WTC11 (cell line): ENCODE results near the gene COL10A1. TPM values are rescaled to one million over a fixed set of nuclear protein-coding genes. Genes with fewer than 3 reads are reported as not detected.

ENCODE experiments used
- ATF2 ChIP-seq: sonication (generic); formaldehyde crosslinking; IDR thresholded peaks from 2 replicates; pipeline ENCODE4 v1.8.1; 2022; ENCODE audit warnings: low read depth, missing genetic modification reagents, borderline replicate concordance
- ESRRA ChIP-seq: sonication (generic); formaldehyde crosslinking; IDR thresholded peaks from 2 replicates; pipeline ENCODE4 v1.8.1; 2022; ENCODE audit warnings: mild to moderate bottlenecking, missing genetic modification reagents, borderline replicate concordance
- ETV6 ChIP-seq: sonication (generic); formaldehyde crosslinking; IDR thresholded peaks from 2 replicates; pipeline ENCODE4 v1.8.1; 2022; ENCODE audit warnings: mild to moderate bottlenecking, missing genetic modification reagents
- FOXK1 ChIP-seq: sonication (generic); formaldehyde crosslinking; IDR thresholded peaks from 2 replicates; pipeline ENCODE4 v1.8.0; 2022; ENCODE audit warnings: mild to moderate bottlenecking, moderate library complexity, missing genetic modification reagents
- FOXP1 ChIP-seq: sonication (generic); formaldehyde crosslinking; IDR thresholded peaks from 2 replicates; pipeline ENCODE4 v1.8.0; 2022; ENCODE audit warnings: missing genetic modification reagents, mild to moderate bottlenecking, moderate library complexity, borderline replicate concordance
- JUN ChIP-seq: sonication (generic); formaldehyde crosslinking; IDR thresholded peaks from 2 replicates; pipeline ENCODE4 v1.8.0; 2023; ENCODE audit warnings: mild to moderate bottlenecking, missing genetic modification reagents
- MXD4 ChIP-seq: fragments of 250-450 bp; sonication (Bioruptor Pico); IDR thresholded peaks from 2 replicates; pipeline ENCODE4 v1.8.0; 2021; ENCODE audit warnings: mild to moderate bottlenecking, moderate library complexity, borderline replicate concordance
- MYBL2 ChIP-seq: sonication (generic); formaldehyde crosslinking; IDR thresholded peaks from 2 replicates; pipeline ENCODE4 v1.8.1; 2023; ENCODE audit warnings: mild to moderate bottlenecking, moderate library complexity, missing genetic modification reagents
- NFATC4 ChIP-seq: fragments of 250-450 bp; sonication (Bioruptor Pico); IDR thresholded peaks from 2 replicates; pipeline ENCODE4 v1.9.0; 2021; ENCODE audit warnings: mild to moderate bottlenecking
- NFE2L1 ChIP-seq: sonication (generic); formaldehyde crosslinking; IDR thresholded peaks from 2 replicates; pipeline ENCODE4 v1.8.1; 2023; ENCODE audit warnings: missing genetic modification reagents
- NR2C2 ChIP-seq: sonication (generic); formaldehyde crosslinking; IDR thresholded peaks from 2 replicates; pipeline ENCODE4 v1.8.0; 2022; ENCODE audit warnings: mild to moderate bottlenecking, missing genetic modification reagents
- NR3C1 ChIP-seq: sonication (generic); formaldehyde crosslinking; conservative IDR thresholded peaks from 2 replicates; pipeline ENCODE4 v1.8.1; 2023; ENCODE audit warnings: low read depth, mild to moderate bottlenecking, missing genetic modification reagents
- SOX15 ChIP-seq: fragments of 250-450 bp; sonication (Bioruptor Pico); IDR thresholded peaks from 2 replicates; pipeline ENCODE4 v1.9.0; 2021; ENCODE audit warnings: mild to moderate bottlenecking
- STAT6 ChIP-seq: sonication (generic); formaldehyde crosslinking; conservative IDR thresholded peaks from 2 replicates; pipeline ENCODE4 v1.8.1; 2023; ENCODE audit warnings: mild to moderate bottlenecking, low read depth, missing genetic modification reagents, moderate library complexity
- TEAD1 ChIP-seq: sonication (generic); formaldehyde crosslinking; IDR thresholded peaks from 2 replicates; pipeline ENCODE4 v1.8.0; 2022; ENCODE audit warnings: mild to moderate bottlenecking, missing genetic modification reagents
- TP53 ChIP-seq: sonication (generic); formaldehyde crosslinking; IDR thresholded peaks from 2 replicates; pipeline ENCODE4 v1.8.1; 2023; ENCODE audit warnings: mild to moderate bottlenecking, missing genetic modification reagents
- ZNF138 ChIP-seq: sonication (generic); formaldehyde crosslinking; conservative IDR thresholded peaks from 2 replicates; pipeline ENCODE4 v1.8.1; 2022; ENCODE audit warnings: mild to moderate bottlenecking, moderate library complexity, missing genetic modification reagents
- ZNF219 ChIP-seq: sonication (generic); formaldehyde crosslinking; IDR thresholded peaks from 2 replicates; pipeline ENCODE4 v1.8.0; 2023; ENCODE audit warnings: missing genetic modification reagents, mild to moderate bottlenecking, borderline replicate concordance
- ZNF232 ChIP-seq: sonication (generic); formaldehyde crosslinking; IDR thresholded peaks from 2 replicates; pipeline ENCODE4 v1.8.0; 2022; ENCODE audit warnings: mild to moderate bottlenecking, missing genetic modification reagents
- ZNF263 ChIP-seq: sonication (generic); formaldehyde crosslinking; IDR thresholded peaks from 2 replicates; pipeline ENCODE4 v1.8.1; 2022; ENCODE audit warnings: low read depth, mild to moderate bottlenecking, moderate library complexity, missing genetic modification reagents
- ZNF317 ChIP-seq: sonication (generic); formaldehyde crosslinking; IDR thresholded peaks from 2 replicates; pipeline ENCODE4 v1.8.1; 2023; ENCODE audit warnings: low read depth, mild to moderate bottlenecking, moderate library complexity, missing genetic modification reagents, borderline replicate concordance
- ZNF423 ChIP-seq: fragments of 250-450 bp; sonication (Bioruptor Pico); IDR thresholded peaks from 2 replicates; pipeline ENCODE4 v2.1.2; 2022; ENCODE audit warnings: mild to moderate bottlenecking, moderate library complexity
- ZNF671 ChIP-seq: fragments of 250-450 bp; sonication (Bioruptor Pico); IDR thresholded peaks from 2 replicates; pipeline ENCODE4 v1.8.0; 2021; ENCODE audit warnings: mild to moderate bottlenecking
- ZSCAN18 ChIP-seq: fragments of 250-450 bp; sonication (Bioruptor Pico); IDR thresholded peaks from 2 replicates; pipeline ENCODE4 v2.1.2; 2022; ENCODE audit warnings: mild to moderate bottlenecking, moderate library complexity
- total RNA-seq: library from RNA; stranded (reverse); gene quantifications from 3 replicates; pipeline ENCODE4 v1.2.3, GENCODE V29; 2021
- TF ChIP-seq, protein P1 (sequence below): sonication (generic); formaldehyde crosslinking; IDR thresholded peaks from 2 replicates; pipeline ENCODE4 v1.8.1; 2023; ENCODE audit warnings: mild to moderate bottlenecking, missing genetic modification reagents, borderline replicate concordance
- TF ChIP-seq, protein P2 (sequence below): sonication (generic); formaldehyde crosslinking; conservative IDR thresholded peaks from 2 replicates; pipeline ENCODE4 v1.8.1; 2022; ENCODE audit warnings: mild to moderate bottlenecking, missing genetic modification reagents
- TF ChIP-seq, protein P3 (sequence below): sonication (generic); formaldehyde crosslinking; IDR thresholded peaks from 2 replicates; pipeline ENCODE4 v1.8.1; 2022; ENCODE audit warnings: mild to moderate bottlenecking, moderate library complexity, missing genetic modification reagents
- TF ChIP-seq, protein P4 (sequence below): sonication (generic); formaldehyde crosslinking; IDR thresholded peaks from 2 replicates; pipeline ENCODE4 v1.8.0; 2022; ENCODE audit warnings: mild to moderate bottlenecking, missing genetic modification reagents

COL10A1 gene
- total RNA-seq, 1 experiment from 2014 or later = not detected

DNA sequence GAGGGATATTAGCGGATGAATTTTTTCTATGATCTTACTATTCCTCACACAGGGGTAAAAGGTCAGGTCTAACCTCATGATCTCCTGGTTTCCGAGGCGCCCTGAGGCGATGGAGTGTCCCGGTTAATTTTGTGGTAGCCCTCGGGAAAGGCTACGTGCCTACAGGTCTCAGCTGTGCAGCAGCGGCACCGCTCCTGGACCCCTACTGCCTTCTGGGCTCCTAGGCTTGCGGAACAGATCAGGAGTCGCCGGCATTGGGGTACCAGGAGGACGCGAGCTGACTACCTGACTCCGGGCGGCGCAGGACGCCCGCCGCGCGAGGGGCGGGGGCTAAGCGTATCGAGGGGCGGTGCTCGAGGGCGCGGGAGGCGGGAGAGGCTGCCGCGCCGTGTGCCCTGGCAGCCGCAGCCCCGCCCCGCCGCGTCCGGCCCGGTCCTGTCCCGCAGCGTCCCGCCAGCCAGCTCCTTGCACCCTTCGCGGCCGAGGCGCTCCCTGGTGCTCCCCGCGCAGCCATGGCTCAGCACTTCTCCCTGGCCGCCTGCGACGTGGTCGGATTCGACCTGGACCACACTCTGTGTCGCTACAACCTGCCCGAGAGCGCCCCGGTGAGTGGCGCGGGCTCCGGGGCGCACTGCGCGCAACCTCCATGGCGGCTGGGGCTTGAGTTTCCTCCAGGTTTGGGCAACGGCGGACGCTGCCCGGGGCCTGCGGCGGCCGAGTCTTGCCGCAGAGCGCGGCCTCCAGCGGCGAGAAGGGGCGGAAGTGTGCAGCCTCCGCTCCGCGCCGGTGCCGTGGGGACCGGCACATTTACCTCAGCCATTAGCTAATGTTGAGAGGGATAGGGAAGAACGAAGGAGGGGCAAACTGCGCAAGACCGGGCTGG lies 25.3 kb downstream of the COL10A1 start, which contains the start of gene NT5DC1 (continued):
- no peak; the same call in 1 of the 2 replicates for TF ChIP-seq ZNF219 (CRISPR knock-in tag)
- peak; percentile 96; the same call in 1 of the 2 replicates for TF ChIP-seq NR3C1
- peak; percentile 65; the same call in 1 of the 2 replicates for TF ChIP-seq MYBL2 (CRISPR knock-in tag)
- no peak for TF ChIP-seq ZNF423
- TF ChIP-seq ETV6 (CRISPR knock-in tag) = peak; percentile 86
- TF ChIP-seq JUN (CRISPR knock-in tag) = no peak; the same call in 1 of the 2 replicates
- no peak for TF ChIP-seq ZSCAN18 (CRISPR knock-in tag)
- TF ChIP-seq, protein P1, sequence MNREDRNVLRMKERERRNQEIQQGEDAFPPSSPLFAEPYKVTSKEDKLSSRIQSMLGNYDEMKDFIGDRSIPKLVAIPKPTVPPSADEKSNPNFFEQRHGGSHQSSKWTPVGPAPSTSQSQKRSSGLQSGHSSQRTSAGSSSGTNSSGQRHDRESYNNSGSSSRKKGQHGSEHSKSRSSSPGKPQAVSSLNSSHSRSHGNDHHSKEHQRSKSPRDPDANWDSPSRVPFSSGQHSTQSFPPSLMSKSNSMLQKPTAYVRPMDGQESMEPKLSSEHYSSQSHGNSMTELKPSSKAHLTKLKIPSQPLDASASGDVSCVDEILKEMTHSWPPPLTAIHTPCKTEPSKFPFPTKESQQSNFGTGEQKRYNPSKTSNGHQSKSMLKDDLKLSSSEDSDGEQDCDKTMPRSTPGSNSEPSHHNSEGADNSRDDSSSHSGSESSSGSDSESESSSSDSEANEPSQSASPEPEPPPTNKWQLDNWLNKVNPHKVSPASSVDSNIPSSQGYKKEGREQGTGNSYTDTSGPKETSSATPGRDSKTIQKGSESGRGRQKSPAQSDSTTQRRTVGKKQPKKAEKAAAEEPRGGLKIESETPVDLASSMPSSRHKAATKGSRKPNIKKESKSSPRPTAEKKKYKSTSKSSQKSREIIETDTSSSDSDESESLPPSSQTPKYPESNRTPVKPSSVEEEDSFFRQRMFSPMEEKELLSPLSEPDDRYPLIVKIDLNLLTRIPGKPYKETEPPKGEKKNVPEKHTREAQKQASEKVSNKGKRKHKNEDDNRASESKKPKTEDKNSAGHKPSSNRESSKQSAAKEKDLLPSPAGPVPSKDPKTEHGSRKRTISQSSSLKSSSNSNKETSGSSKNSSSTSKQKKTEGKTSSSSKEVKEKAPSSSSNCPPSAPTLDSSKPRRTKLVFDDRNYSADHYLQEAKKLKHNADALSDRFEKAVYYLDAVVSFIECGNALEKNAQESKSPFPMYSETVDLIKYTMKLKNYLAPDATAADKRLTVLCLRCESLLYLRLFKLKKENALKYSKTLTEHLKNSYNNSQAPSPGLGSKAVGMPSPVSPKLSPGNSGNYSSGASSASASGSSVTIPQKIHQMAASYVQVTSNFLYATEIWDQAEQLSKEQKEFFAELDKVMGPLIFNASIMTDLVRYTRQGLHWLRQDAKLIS (CRISPR knock-in tag) = no peak
- TF ChIP-seq ZNF317 (CRISPR knock-in tag) = no peak
- TF ChIP-seq, protein P2, sequence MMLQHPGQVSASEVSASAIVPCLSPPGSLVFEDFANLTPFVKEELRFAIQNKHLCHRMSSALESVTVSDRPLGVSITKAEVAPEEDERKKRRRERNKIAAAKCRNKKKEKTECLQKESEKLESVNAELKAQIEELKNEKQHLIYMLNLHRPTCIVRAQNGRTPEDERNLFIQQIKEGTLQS = no peak
- no peak; the same call in 1 of the 2 replicates for TF ChIP-seq STAT6 (CRISPR knock-in tag)
- TF ChIP-seq FOXK1 = no peak
- TF ChIP-seq, protein P3, sequence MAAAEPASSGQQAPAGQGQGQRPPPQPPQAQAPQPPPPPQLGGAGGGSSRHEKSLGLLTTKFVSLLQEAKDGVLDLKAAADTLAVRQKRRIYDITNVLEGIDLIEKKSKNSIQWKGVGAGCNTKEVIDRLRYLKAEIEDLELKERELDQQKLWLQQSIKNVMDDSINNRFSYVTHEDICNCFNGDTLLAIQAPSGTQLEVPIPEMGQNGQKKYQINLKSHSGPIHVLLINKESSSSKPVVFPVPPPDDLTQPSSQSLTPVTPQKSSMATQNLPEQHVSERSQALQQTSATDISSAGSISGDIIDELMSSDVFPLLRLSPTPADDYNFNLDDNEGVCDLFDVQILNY (CRISPR knock-in tag) = peak; percentile 86
- no peak for TF ChIP-seq SOX15
- no peak for TF ChIP-seq NR2C2 (CRISPR knock-in tag)
- TF ChIP-seq ZNF232 = no peak
- TF ChIP-seq ZNF138 (CRISPR knock-in tag) = 0 out of 2 replicates have a peak, but pooled peaks have one; percentile 46
- TF ChIP-seq ATF2 = no peak
- TF ChIP-seq TP53 = peak; percentile 91
- peak; percentile 89; the same call in 1 of the 2 replicates for TF ChIP-seq FOXP1 (CRISPR knock-in tag)
- TF ChIP-seq ESRRA (CRISPR knock-in tag) = 0 out of 2 replicates have a peak, but pooled peaks have one; percentile 29
- TF ChIP-seq NFE2L1 (CRISPR knock-in tag) = peak; percentile 42; the same call in 1 of the 2 replicates
- peak; percentile 74; the same call in 1 of the 2 replicates for TF ChIP-seq ZNF263 (CRISPR knock-in tag)
- TF ChIP-seq ZNF671 (CRISPR knock-in tag) = no peak
- TF ChIP-seq MXD4 (CRISPR knock-in tag) = no peak
- TF ChIP-seq, protein P4, sequence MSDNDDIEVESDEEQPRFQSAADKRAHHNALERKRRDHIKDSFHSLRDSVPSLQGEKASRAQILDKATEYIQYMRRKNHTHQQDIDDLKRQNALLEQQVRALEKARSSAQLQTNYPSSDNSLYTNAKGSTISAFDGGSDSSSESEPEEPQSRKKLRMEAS (CRISPR knock-in tag) = no peak; the same call in none of the 2 replicates
- TF ChIP-seq TEAD1 = peak; percentile 83
- TF ChIP-seq NFATC4 (CRISPR knock-in tag) = no peak
